Stimulated activated CD8-positive, alpha-beta memory T cell treated with anti-CD3 and anti-CD28 coated beads, Interleukin-15, amount 100 ng/mL, for 24 hours (primary cell): ENCODE results near the gene CAMTA1.
"Not testable (repeated sequence)": the region's sequence is repeated elsewhere in the genome, so short reads cannot be mapped to it uniquely, and the experiment has no call there.

Experiments
- DNase-seq: peaks from one replicate; pipeline ENCODE4 v3.0.0-alpha.2; 2020; ENCODE audit warnings: low read depth

CAMTA1 gene

DNA sequence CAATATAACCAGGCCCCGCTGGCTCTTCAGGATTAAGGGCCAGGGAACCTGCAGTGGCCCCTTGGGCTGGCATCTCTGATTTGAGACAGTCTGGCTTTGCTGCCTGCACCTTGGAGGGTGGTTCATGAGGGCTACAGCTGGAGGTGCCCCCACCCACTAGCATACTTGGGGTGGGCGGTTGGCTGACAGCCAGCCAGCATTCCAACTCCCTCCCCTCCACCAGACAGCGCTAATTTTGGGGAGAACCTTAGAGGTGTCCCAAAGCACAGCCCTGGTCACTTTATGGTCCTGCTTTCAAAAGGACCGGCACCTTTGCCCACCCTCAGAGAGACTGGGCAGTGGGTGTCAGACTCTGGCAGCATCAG is 805.2 kb downstream of the CAMTA1 start:
- DNase-seq, result no peak

DNA sequence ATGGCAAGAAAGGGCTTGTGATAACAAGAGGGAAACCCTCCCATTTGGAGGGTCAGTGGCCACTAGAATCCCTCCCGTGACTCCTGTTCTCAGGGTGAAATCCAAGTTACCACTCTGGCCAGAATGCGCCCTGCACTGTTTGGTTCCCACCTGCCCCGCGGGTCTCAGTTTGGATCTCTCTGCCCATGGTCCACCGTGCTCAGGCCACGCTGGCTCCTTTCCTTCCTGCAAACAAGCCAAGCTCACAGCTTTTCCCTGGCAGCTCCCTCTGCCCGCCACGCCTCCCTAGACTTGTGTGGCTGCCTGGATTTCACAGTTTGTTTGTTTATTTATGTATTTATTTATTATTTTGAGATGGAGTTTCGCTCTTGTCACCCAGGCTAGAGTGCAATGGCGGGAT is 806.3 kb downstream of the CAMTA1 start:
- DNase-seq, result no peak

DNA sequence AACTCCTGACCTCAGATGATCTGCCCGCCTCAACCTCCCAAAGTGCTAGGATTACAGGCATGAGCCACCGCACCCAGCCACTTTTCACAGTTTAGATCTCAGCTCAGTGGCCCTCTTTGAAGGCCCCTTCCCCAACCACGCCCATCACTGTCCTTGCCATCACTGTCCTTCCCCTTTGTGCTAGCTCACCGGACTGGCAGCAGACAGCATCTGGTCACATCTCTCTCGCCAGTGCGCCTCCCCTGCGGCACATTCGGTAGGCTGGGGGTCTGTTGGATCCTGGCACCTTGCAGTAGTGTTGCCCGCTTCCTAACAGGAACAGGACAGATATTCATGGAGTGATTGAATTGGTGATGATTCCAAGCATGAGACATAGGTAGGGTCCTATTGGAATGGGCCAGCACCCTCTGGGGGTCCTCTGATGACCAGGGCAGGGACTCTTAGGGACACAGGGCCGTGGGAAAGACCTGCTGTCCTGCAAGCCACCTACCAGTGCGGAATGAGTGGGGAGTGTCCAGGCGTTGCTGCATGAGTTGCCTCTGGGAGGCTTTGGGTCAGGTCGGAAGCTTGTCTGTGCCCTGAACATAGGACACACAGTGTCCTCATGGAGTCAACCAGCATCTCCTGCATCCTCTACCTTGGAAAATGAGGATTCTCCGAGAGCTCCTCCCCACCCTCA is 807.0 kb downstream of the CAMTA1 start:
- no peak for DNase-seq

DNA sequence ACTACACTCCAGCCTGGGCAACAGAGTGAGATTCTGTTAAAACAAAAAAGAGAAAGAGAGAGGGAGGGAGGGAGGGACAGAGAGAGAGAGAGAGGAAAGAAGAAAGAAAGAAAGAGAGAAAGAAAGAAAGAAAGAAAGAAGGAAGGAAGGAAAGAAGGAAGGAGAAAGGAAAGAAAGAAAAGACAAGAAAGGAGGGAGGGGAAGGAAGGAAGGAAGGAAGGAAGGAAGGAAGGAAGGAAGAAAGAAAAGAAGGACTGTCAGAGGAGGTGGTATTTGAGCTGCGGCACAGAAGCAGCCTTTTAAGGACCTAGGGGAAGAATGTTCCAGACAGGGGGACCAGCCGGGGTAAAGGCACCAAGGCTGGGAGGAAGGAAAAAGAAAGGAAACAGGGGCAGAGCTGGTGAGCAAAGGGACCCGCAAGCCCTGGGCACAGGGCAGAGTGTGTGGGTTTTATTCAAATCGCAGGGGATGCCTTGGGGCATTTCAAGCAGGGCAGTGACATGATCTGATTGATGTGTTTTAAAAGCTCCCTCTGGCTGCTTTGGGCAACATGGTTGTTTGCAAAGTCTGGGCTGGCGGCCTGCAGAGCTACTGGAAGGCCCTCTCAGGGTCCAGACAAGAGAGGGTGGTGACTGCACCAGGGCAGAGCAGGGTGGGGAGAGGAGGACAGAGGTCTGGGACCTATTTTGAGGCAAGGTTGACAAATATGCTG is 808.9 kb downstream of the CAMTA1 start:
- no peak for DNase-seq

DNA sequence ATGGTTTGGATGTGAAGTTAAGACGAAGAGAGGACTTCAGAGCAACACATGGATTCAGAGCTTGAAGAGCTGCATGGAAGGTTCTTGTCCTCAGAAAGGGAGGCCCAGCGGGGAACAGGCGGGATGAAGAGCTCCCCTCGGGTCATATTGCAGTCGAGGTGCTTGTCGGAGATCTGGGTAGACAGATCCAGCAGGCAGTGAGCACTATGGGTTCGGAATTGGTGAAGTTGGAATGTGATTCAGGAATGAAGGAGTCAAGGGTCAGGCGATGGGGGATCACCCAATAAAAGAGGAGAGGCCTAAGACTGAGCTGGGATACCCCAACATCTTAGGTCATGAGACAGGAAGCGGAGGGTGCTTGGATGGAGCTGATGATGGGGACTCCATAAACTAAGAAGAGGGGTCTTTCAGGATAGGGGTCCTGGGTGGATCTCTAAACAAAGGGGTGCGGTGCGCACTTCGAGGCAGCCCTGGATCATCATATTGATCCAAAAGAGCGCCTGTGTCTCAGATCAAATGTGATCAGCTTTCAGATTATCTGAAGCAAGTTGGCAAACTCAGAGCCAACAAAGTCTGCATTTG is 809.6 kb downstream of the CAMTA1 start:
- DNase-seq, result no peak

DNA sequence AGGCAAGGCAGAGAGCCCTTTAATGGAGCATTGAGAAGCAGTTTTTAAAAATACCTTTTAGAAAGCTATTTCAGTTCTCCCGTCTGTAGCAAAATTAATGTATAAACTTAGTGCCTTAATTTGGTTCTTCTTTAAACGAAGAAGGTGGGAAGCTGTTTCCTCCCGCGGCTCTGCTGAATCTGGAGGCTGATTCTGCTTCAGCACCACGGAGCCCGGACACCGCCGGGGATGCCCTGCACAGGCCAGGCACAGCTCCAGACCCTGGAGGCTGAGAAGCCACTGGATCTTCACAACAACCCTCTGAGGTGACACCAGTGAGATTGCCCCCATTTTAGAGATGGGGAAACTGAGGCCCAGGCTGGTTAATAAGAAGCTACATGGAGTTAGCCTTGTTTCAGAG is 810.1 kb downstream of the CAMTA1 start:
- no peak for DNase-seq

DNA sequence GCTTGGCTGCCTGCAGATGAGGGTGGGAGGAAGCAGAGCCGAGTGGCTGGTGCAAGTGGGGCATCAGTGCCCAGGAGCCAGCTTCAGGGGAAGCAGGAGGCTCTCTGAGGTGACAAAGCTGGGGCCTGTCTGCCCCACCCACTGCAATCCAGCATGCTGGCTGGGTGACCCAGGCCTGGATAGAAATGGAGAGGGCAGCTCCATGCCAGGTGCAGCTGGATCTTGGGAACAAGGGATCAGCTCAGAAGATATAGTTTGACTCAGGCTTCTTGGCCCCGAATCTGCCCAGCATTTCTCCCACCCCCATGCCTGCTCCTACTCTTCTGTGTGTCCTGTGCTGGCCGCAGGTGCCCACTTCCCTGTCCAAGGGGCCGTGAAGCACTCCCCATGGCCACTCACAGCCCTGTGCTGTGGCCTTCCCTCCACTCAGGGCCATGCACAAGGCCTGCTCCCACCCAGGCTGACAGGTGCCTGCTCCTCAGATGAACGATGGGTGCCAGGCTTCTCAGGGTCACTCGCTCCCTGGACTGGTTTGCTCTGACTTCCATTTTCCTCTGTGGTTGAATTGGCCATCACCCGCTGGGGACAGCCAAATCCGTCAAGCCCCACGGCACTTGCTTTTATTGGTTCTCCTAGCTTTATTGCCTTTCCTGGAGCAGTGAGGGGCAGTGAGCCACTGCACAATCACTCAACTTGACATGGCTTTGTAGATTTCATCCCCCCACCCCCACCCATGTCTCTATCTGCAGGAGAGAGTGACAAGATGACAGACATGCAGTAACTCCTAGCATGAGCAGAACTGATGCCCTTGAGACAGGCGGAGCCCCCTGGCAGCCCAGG is 811.1 kb downstream of the CAMTA1 start:
- DNase-seq, result no peak

DNA sequence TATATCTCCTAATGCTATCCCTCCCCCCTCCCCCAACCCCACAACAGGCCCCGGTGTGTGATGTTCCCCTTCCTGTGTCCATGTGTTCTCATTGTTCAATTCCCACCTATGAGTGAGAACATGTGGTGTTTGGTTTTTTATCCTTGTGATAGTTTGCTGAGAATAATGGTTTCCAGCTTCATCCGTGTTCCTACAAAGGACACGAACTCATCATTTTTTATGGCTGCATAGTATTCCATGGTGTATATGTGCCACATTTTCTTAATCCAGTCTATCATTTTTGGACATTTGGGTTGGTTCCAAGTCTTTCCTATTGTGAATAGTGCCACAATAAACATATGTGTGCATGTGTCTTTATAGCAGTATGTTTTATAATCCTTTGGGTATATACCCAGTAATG is 812.8 kb downstream of the CAMTA1 start:
- DNase-seq, result not testable (repeated sequence)

DNA sequence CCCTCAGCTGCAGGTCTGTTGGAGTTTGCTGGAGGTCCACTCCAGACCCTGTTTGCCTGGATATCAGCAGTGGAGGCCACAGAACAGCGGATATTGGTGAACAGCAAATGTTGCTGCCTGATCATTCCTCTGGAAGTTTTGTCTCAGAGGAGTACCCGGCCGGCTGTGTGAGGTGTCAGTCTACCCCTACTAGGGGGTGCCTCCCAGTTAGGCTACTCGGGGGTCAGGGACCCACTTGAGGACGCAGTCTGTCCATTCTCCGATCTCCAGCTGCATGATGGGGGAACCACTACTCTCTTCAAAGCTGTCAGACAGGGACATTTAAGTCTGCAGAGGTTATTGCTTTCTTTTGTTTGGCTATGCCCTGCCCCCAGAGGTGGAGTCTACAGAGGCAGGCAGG is 819.7 kb downstream of the CAMTA1 start:
- not testable (repeated sequence) for DNase-seq

DNA sequence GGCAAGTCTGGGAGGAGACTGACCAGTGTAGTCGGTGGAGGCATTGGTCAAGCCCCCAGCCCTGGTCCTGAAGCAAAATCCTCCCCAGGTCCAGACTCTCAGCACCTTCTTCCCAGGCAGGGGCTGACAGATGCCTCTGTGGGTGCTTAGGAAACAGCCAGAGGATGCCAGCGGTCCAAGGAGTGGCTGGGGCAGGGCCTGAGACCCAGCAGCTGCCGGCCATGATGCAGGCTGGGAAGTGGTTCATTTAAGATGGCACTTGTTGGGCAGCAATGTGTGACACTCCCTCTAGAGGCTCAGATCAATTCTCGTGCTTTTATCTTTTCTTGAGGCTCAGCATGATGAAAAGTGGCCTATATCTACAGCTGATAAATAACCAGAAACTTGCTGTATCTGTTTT is 820.8 kb downstream of the CAMTA1 start:
- DNase-seq, result no peak

DNA sequence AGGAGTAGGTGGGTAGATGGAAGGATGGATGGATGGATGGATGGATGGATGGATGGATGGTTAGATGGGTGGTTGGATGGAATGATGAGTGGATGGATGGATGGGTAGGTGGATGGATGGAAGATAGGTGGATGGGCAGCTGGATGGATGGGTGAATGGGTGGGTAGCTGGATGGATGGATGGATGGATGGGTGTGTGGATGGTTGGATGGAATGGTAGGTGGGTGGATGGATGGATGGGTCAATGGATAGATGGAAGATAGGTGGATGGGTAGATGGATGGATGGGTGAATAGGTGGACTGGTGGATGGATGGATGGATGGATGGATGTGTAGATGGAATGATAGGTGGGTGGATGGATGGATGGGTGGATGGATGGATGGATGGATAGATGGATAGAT is 821.8 kb downstream of the CAMTA1 start:
- DNase-seq, result no peak

DNA sequence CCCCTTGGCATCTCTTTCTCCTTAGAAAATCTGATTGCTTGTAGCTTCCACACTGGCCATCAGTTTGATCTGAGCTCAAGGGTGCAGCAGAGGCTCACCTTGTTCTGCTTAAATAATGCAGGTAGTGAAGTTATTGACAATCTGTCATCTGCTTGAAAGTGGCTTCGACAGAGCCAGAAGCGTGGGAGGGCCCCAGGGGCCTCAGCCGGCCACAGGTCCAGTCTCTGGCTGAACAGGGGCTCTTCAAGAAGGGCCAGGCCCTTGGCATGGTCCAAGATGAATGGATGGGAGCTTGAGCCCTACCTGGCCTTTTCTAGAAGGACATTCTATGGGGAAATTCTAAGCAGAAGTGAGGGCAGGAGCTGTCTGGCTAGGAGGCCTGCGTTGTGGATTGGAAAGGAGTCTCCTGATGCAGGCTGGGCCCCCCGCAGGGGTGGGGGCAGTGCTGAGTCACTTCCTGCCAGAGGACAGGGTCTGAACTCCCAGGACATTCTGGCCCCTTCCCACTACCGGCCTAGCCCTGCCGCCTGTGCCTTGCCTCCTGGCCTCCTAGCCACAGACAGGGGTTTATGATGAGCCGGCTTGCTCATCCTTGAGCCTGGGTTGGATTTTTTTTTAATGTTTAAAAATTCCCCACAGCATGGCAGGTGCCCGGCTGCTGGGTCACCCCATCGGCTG is 823.5 kb downstream of the CAMTA1 start:
- no peak for DNase-seq

DNA sequence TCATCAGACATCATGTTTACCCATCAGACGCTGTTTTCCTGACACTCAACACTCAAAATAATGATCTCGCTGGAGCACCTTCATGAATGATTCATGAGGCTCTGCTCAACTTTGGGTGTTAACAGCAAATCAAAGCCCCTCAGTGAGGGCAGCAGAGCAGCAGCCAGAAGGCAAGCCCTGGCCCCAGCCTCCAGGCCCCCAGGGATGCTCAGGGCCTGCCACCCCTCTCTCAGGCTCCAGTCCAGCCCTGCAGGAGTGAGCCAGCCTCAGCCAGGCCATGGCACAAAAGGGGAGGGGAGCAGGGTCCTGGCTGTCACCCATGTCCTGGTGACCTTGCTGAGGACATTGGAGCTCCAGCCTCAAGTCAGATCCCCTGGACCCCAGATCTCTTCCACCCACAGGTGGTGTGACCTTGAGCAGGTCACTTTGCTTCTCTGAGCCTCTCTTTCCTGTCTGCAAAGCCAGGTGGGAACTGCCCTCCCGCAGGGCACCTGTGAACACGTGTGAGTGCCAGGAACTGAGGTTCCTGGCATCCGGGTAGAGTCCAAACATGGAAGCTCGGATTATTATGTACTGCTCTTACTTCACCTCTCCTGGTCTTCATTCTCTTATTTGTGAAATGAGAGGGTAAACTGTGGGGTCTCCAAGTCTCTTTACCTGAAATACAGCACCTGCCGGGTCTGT is 824.2 kb downstream of the CAMTA1 start:
- no peak for DNase-seq

DNA sequence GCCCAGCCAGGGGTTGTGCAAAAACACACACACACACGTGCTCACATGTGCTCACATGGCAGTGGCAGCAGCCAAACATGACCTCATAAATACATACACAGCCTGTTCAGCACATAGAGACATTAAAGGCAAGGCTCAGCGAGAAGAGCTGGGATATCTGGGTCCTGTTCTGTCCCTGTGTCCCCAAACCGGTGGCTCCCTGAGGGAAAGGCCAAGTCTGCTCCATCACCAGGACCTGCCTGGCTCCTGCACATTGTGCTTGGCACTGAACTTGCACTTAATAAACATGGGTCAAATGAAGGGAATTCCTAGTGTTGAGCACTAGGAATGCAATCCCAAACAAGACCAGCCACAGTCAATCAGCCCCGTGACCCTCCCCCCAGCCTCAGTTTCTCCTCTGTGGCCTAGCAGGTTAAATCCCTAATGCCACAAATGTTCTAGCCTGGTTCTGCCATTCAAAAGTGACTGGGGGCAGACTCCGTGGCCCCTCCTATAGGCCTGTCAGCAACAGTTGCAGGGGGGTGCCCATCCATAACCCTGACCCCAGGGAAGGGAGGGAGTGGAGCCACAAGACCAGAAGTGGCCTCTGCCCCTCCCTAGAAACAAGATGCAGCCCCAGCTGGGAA is 825.0 kb downstream of the CAMTA1 start:
- DNase-seq, result no peak

DNA sequence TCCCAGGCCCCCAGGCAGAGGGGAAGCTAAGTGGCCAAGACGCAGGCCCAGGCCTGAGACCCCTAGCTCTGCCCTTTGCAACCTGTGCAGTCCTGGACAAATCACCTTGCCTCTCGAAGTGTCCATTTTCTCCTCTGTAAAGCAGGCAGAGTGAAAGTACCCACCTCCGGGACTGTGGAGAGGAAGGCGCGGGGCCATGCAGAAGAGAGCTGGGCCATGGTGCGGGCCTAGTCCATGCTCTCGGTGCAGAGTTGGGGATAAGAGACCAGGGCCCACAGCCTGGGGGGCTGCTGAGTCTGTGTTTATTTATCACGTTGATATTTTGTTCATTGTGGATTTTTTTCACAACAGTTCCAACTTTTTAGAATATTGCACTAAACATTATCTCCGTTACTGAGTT is 825.7 kb downstream of the CAMTA1 start:
- no peak for DNase-seq

DNA sequence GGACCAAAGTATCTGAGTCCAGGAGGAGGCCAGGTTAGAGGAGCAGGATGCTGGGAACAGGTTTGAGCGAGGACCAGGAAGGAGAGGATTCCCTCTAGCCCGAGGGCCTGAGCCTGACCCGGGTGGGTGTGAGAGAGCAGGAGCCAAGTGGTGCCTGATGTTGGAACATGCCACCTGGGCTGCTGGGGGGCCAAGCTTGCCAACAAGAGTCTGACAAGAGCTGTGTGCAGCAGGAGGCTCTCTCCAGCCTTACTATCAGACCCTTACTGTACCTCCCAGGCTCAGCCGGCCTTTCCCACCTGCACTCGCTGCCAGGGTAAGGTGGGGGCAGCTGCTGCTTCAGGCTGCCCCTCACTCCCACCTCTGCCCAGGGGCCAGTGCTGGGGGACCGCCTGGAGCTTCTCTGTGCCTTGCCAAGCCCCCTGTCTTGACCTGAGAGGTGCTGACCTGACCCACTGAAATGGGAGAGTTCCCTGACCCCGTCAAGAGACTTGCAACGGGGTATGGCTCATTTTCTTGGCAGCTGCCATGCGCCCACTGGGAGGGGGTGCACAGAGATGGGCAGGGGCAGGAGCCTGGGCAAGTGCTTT is 826.3 kb downstream of the CAMTA1 start:
- DNase-seq, result no peak

DNA sequence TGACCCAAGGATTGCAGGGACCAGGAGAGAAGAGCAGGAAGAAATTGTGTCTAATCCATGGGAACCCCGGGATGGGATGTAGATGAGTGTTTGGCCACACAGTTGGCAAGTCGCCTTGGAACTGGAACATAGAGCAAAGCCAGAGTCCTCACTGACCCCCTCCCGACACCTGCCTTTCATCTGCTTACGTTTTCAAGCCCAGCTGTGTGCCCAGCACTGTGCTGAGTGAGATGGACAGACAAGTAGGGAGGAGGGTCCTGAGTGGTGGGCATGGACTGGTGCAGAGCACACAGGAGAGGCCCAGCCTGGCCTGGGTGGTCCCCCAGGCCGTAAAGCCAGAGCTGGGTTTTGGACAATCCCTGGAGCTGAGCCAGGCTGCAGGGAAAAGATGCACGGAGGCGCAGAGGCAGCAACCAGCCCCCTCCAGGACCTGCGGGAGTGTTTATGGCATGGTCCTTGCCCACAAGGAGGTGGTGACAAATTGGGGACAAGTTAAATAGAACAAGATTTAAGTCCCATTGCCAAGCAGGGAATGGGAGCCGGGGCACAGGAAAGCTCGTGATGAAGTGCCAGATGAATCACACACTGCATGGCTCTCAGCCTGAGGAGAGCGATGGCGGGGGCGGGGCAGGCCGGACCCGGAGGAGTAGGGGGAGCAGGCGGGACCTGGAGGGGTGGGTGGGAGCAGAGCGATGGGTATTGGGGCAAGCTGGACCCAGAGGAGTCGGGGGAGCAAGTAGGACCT is 828.0 kb downstream of the CAMTA1 start:
- DNase-seq, result no peak

DNA sequence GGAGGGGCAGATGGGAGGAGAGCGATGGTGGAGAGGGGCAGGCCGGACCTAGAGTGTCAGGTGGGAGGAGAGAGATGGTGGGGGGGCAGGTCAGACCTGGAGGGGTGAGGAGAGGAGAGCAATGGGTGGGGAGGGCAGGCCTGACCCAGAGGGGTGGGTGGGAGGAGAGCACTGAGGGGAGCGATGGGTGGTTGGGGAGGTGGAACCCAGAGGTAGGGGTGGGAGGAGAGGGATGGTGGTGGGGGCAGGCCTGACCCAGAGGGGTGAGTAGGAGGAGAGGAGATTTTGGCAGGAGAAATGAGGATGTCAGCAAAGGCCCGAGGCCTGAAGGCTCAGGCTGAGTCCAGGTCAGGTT is 828.6 kb downstream of the CAMTA1 start:
- no peak for DNase-seq

DNA sequence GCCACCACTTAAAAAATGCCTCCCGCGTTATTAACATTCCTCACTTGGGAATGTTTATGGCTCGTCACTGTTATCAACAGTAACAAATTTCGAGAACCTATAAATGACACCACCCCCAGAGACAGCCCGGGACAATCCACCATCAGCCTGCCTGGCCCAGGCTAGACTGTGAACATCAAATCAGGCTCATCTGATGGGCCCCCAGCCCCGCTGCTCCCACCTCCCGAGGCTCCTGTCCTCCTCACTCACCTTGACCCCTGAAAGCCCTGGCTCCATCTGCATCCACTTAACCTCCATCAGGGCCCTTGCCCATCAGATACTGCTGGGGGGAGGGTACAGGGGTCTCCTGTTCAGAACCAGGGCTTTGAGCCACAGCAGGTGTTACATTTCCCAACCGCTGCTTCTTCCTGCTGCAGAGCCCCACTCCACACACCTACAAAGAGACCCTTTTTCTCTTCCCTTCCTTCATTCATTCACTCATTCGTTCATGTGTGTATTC is 829.4 kb downstream of the CAMTA1 start:
- no peak for DNase-seq

DNA sequence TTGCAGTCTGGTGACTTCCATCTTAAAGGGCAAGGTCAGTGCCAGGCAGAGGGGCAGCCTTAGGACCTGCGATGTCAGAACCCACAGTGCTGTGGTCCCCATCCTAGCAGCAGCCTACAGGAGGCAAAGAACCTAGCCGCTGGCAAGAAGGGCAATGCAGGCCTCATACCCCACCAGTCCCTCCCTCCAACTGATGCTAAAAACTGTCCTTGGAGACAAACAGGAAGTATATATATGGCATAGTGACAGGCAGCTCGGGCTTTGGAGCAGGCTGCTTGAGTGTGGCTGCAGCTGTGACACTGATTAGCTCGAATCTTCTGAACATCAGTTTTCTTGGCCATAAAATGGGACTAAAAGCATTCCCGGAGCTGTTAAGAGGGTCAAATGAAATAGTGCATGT is 829.9 kb downstream of the CAMTA1 start:
- no peak for DNase-seq
